Hematopoietic multipotent progenitor cell treated with erythropoietin and hydrocortisone succinate and interleukin-3 and kit ligand, for 15 days (in vitro differentiated cells): ENCODE results near the gene NECAB3.

Experiments used
- DNase-seq: peaks from one replicate; pipeline ENCODE4 v3.0.0-alpha.2; 2015; ENCODE audit warnings: low spot score

Gene NECAB3

DNA sequence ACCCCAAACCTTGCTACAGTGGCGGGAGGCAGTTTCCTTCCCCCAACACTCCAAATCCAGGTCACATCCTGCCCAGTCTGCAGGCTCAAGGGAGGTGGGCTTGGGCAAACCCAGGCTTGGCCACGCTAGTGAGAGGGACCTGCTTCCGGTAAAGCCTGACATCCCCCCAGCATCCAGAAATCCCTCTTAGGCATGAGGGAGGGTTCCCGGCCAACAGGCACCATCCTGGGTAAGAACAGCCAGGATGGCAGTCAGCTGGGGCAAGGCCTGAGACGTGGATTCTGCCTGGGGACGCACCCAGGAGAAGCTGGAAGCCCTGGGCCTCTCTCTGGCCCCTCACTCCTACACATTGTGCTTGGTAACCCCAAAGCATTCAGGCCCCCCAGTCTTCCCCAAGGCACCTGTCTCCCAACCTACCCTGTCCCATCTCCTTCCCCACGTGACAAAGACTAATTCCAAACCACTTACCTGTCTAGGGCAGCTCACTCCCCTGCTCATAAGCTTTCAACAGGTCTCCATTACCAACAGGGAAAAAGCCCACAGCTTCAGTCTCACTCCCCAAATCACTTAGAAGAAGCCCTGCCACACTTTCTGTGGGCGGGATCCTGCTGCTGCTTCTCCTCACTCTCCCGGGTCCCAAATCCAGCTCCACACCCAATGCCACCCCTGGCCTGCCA, 10.0 kb downstream of the NECAB3 start:
- no peak for DNase-seq

GRCh38 chr20:33663161-33664084, 10.8 kb downstream of the NECAB3 start:
- DNase-seq: peak; percentile 81

DNA sequence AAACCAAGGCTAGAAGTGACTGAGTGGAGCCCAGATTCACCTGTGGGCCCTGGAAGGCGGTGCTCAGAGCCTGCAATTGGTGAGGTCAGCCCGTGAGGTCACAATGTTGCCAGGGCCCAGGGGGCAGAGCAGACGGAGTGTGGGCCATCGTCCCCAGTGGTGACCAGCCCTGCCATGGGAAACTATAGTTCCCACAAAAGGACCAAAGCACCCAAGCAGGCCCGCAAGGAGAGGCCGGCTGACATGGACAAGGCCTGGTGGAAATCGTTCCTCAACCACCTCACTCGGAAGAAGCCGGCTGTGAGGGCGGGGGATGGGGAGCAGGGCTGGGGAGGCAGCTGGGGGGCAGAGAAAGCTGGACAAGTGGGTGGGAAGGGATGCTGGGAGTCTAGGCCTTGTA, 12.1 kb downstream of the NECAB3 start, which contains the start of gene C20orf144:
Gene C20orf144, plus strand, starts transcription at position 156 of the 400 bp plus-strand sequence. Its CDS starts 19 bp downstream, at position 175.
- DNase-seq: no peak

DNA sequence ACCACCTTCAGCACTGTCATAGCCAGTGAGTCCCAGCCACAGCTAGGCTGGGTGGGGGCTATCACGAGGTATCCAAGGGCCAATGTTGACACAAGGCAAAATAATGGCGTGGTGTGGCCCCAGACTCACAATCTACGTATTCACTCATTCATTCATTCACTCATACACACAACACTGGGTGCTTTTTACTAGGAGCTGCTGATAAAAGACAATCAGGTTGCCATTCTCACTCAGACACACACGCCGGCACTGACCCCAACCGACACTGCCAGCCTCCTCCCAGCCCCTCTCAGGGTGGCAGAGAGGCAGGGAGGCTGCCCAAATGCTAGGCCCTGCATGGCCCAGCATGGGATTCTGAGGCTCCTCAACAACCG, 13.6 kb downstream of the NECAB3 start:
- DNase-seq: no peak

DNA sequence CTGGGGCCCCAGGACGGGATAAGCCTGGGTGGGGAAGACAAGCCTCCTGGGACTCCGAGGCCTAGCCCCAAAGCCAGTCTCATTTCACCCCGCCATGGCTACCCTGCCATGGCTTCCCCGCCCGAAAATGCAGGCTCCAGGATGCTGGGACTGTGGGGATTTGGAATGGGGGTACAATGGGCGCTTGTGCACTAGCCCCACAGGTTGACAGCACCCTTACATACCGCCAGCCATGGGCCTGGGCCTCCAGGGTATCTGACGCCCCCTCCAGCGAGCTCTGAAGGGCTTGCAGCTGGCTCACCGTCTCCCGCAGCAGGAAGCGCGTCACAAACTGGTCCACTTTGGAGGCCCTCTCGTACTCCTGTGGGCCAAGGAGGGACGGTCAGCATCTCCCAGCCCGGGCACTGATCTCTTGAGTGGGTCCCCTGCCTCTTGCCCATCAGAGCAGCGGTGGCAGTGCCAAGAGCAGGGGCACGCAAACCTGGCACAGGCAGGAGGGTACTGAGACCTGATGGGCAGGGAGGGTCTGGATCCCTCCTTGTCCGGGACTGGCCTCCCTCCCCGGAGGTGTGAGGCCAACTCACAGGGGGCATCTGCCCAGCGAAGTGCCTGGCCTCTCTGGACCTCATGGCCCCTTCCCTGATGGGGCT, 14.1 kb downstream of the NECAB3 start:
- DNase-seq: no peak

- no peak for DNase-seq
Observed at GRCh38 chr20:33659341-33660034, 14.7 kb downstream of the NECAB3 start.

GRCh38 chr20:33658929-33659328, 15.3 kb downstream of the NECAB3 start:
- no peak for DNase-seq

- DNase-seq: no peak
Observed at GRCh38 chr20:33658510-33658909, 15.7 kb downstream of the NECAB3 start.

DNA sequence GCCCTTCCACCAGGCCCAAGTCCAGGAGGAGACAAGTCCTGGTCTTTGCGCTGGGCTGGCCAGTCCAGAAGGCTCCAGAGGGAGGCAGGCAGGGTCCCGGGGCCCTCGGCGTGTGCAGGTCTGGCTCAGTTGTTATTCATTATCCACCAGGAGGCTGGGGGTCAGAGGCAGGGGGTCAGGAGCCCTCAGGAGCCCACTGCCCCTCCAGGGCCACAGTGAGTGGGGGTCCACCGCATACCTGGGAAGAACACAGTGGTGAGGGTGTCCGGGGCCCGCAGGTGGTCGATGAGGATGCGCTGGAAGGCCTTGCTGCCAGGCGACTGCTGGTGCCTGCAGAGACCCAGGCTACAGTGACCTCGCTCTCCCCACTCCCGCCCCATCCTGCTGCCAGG, 16.5 kb downstream of the NECAB3 start:
- DNase-seq: no peak

DNA sequence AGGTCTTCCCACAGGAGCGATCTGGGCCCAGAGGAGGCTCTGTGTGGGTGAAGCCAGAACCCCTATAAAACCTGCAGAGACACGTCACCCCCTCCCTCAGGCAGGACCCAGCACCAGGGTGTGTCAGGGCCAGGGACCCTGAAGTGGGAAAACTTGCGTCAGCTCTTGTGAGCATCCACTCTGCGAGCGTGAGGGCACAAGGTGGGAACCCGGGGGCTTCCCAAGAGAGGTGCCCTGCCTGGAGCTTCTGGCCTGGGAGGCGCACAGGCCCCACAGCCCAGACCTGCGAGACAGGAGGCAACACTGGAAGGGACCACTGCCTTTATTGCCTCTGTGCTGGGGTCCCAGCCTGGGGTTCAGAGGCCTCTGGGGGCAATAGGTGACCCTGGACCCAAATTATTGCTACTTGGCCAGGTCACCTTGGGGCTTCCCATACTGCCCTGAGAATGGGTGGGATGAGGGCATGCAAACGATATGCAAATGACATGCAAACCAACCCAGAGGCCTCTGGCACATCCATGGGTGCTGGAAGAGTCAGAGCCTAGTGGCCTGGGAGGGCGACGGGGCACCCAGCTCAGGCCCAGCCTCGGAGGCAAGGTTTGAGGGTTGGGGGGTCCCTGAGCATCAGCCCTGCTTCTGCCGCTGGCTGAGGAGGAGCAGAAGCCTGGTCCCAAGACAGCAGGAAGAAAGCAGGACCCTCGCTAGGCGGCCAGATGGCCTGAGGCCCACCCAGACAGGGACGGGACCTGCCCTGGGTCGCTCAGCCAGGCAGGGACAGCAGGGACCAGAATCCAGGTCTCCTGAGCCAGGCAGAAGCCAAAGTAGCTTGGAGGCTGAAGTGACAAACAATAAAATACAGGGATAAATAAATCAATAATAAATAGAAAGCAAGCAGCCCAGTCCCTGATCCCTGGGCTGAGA, 17.2 kb downstream of the NECAB3 start:
- DNase-seq: no peak

DNA sequence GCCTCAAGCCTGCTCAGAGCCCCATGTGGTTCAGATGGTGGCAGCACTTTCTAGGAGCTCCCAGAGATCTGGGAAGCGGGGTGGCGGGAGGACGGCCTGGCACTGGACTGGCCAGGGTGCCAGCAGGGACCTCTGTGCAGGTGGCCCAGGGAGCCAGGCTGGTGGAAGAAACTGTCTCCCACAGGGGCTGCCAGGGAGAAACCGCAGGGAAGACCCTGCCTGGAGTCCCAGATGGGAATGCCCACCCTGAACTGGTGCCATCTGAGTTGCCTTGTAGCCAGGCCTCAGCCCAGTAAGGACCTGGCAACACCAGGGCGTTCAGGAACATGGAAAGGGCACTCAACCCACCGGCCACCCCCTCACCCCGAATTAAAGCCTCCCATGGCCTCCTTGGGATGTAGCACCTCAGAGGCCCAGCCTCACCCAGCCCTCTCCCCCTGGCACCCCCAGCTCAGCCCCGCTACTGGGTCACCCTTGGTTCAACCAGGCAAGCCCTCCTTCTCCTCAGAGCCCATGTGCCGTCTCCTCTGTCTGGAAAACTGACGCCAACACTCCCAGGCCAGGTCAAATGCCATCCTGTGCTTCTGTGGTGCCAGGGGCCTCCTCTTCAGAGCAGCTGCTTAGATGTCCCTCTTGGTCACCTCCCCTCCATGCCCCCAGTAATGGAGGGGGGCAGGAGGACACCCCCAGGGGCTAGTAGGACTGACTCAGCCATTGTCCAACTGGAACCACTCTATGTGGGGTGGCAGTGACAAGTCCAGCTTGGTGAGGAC, 18.0 kb downstream of the NECAB3 start:
- DNase-seq: no peak

DNA sequence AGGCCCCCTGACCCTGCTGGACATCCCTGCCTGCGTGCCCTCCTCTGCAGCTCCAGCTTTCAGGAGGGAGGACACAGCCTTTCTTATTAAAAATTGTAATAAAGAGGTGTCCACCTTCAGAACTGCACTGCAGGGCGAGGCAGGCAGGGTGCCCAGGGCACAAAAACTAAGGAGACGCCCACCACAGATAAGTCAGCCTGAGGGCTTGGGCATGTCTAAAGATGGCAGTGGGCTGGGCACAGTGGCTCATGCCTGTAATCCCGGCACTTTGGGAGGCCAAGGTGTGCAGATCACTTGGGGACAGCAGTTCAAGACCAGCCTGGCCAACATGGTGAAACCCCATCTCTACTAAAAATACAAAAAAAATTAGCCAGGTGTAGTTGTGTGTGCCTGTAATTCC, 19.1 kb downstream of the NECAB3 start:
- DNase-seq: no peak

GRCh38 chr20:33654680-33655161, 19.5 kb downstream of the NECAB3 start:
- DNase-seq: no peak

DNA sequence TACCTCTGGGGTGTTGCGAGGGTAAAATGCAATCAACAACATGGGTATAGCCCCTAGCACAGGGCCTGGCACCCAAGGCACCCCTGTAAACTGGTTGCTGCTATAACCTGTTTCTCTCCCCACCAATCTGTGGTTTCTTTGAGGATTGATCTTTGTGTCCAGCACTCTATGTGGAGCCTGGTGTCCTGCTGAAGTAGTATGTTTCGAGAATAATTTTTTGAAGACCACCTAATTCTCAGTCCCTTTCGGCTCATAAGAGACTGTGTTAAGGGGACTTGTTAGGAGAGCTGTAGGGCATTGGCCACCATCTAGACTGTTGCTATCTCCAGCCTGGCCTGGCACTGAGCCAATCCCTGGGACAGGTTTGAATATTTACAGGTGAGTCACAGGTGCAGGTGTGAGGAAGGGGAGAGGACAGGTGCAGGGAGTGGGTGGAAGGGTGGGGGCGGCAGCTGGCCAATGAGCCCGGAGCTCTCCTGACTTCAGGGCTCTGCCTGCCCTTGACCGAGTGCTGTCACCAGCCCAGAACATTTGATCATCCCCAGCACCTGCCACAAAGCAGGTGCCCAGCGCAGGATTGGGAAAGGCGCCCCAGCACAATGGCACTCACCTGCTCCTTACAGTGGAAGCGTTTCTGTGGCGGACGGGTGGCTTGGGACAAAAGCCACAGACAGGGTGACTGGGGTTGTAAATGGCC, 20.2 kb downstream of the NECAB3 start:
- DNase-seq: no peak

DNA sequence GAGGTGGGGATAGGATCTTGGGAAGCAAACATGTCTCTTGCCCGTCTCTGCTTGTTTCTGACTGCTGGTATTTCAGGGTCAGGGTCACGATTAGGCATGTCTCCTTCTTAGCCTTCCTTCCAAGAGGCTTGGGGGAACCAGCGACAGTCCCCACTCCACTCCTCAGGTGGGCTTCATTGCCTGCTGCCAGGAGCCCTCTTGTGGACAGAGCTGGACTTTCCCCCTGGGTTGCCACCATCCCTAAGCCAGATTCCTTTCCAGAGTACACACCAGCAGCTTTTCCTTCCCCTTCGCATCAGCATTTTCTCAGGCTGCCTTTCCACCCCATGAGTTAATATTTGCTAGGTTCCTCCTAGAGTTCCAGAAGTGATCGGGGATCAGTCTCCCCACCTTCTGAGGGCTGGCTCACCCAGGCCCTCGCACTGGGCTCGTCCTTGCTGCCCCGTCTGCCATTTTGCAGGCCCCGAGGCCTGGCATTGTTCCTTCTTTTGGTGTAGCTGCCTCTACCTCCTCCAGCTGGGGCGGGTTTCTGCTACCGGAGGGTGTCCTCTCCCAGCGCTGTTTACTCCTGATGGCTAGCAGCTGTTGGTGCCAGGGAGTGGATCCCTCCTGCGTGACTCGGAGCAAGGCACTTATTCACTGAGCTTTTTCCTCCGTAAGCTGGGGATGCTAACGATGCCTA, 20.9 kb downstream of the NECAB3 start:
- peak; percentile 44 for DNase-seq

DNA sequence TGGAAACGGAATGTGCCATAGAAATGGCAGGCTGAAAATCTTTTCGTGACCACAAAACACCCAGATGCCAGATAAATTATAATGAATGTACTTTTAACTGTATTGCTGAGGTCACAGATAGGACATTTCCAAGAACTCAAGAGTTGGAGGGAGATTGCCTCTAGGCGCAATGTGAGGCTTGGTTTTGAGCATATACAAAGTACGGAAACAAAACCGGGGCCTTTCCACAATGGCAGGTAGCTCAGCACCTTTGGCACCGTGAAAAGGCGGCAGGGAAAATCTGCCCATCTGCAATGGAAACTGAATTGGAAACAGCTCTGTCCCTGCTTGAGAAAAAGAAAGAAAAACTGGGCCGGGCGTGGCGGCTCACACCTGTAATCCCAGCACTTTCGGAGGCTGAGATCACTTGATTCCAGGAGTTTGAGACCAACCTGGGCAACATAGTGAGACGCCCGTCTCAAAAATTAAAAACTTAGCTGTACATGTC, 22.6 kb downstream of the NECAB3 start:
- no peak for DNase-seq

DNA sequence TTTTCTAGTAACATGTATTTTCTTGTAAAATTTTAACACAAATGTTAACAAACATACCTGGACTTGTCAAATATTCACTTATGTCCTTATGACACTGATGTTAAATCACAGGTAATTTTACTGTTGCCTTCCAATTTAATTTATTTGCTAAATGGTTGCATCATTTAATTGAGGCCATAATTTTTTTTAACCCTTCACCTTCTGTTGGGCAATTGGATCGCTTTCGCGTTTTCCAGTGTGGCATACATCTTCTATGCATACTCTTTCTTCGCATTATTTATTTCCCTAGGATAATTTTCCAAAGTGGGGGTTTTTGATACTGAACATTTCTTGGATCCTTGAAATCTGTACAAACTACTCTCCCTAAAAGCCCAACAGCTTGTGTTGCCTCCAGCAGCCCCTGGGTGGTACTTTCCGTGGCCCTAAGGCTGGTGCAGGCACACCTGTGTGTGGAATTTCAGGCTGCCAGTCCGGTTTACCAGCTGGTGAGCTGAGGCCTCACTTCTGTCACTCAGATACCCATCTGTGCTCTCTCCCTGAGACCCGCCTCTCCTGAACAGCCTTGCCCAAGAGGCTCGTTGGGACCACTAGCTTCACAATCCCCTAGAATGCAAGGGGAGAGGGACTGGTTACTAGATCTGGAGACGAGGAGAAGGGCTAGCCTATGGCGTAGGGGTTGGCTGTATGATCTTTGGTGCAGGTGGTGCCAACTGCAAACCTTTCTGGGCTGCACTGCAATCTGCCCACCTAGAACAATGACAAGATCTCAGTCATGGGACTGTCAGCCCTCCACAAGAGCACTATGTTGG, 23.3 kb downstream of the NECAB3 start:
- no peak for DNase-seq
